Mammary epithelial cell (primary cell): ENCODE data around the gene HYAL3.

Experiments
- EZH2 ChIP-seq: IDR thresholded peaks from 2 replicates; pipeline ENCODE4 v1.6.1; 2012; ENCODE audit warnings: low read length, inconsistent platforms, borderline replicate concordance
- TF ChIP-seq, protein P1 (sequence below), 2 donors: IDR thresholded peaks in 1 of 2; conservative IDR thresholded peaks in 1 of 2; 2 replicates each; pipeline ENCODE4 v1.5.1; 2011 to 2012; ENCODE audit warnings: inconsistent platforms in 2 of 2, low read length in 2 of 2, mild to moderate bottlenecking in 2 of 2, control low read depth in 1 of 2, low read depth in 1 of 2; ENCODE audit not compliant: insufficient read depth in 1 of 2; ENCODE audit errors: extremely low read depth in 1 of 2

DNA sequence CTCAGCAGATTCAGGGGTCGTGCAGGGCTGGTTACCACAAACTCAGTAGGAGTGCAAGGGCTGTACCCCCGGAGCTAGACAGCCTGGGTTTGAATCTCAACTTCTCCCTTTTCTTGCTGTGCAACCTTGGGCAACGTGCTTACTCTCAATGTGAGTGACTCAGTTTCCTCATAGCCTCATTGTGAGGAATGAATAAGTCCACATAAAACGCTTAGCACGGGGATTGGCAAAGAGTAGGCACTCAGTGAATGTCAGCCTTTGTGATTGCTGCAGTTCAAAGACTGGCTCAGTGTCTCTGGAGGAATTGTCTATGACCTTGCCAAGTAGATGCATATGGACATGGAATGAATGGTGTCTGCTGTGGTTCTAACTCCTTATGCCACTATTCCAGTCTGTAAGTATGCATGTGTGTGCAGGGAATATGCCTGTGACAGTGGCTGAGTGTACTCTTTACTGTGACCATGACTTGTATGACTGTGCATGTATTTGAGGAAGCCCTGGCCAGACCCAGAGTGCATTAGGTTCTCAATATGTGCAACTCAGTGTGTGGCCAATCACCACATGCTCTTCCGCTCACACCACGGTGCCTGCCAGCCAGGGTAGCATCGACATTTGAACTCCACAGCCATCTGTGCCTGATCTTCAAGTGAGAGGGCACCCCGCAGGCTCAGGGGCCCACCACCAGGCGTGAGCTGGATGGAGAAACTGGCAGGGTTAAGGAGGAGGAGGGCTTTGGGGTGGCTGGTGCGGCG is 900 bp upstream of the HYAL3 start:
- TF ChIP-seq, protein P1, sequence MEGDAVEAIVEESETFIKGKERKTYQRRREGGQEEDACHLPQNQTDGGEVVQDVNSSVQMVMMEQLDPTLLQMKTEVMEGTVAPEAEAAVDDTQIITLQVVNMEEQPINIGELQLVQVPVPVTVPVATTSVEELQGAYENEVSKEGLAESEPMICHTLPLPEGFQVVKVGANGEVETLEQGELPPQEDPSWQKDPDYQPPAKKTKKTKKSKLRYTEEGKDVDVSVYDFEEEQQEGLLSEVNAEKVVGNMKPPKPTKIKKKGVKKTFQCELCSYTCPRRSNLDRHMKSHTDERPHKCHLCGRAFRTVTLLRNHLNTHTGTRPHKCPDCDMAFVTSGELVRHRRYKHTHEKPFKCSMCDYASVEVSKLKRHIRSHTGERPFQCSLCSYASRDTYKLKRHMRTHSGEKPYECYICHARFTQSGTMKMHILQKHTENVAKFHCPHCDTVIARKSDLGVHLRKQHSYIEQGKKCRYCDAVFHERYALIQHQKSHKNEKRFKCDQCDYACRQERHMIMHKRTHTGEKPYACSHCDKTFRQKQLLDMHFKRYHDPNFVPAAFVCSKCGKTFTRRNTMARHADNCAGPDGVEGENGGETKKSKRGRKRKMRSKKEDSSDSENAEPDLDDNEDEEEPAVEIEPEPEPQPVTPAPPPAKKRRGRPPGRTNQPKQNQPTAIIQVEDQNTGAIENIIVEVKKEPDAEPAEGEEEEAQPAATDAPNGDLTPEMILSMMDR (conservative IDR thresholded peaks at IDR 0.05 in 1 of 2, IDR thresholded peaks at IDR 0.05 in 1 of 2; ENCODE audit: extremely low read depth in 1 of 2, insufficient read depth in 1 of 2, low read depth in 1 of 2, low read length in 2 of 2): no peak
- TF ChIP-seq EZH2: no peak
